ENCODE results near the gene HSF5. TPM values are rescaled to one million over a fixed set of nuclear protein-coding genes. Genes with fewer than 3 reads are reported as not detected.

Gene HSF5
- total RNA-seq, 1 donor from 2014 or later: not detected

GRCh38 chr17:58414596-58414997 is 73.6 kb downstream of the HSF5 start:
- peak; percentile 52 for DNase-seq (ENCODE audit: low read depth)
- no peaks in the 10 kb centered on the region for H3K36me3 ChIP-seq (ENCODE audit: control insufficient read depth, insufficient read depth, low read length)
- no peak for FAIRE-seq
- peak overlapping the region; percentile 45 for H3K4me3 ChIP-seq (ENCODE audit: low read depth, low read length)
- TF ChIP-seq CTCF (IDR thresholded peaks at IDR 0.05; ENCODE audit: insufficient read depth, low read length, severe bottlenecking): no peak
- no peaks in the 10 kb centered on the region for H3K27me3 ChIP-seq (ENCODE audit: control insufficient read depth, insufficient read depth, low read length)

- FAIRE-seq (no peak), DNase-seq (ENCODE audit: low read depth) (peak; percentile 46)
- Histone ChIP-seq H3K36me3 (ENCODE audit: control insufficient read depth, insufficient read depth, low read length) (no peaks in the 10 kb centered on the region), H3K4me3 (ENCODE audit: low read depth, low read length) (peak overlapping the region; percentile 45), H3K27me3 (ENCODE audit: control insufficient read depth, insufficient read depth, low read length) (no peaks in the 10 kb centered on the region)
- no peak for TF ChIP-seq CTCF (IDR thresholded peaks at IDR 0.05; ENCODE audit: insufficient read depth, low read length, severe bottlenecking)
Measured at GRCh38 chr17:58413684-58414083, 74.5 kb downstream of the HSF5 start.

DNA sequence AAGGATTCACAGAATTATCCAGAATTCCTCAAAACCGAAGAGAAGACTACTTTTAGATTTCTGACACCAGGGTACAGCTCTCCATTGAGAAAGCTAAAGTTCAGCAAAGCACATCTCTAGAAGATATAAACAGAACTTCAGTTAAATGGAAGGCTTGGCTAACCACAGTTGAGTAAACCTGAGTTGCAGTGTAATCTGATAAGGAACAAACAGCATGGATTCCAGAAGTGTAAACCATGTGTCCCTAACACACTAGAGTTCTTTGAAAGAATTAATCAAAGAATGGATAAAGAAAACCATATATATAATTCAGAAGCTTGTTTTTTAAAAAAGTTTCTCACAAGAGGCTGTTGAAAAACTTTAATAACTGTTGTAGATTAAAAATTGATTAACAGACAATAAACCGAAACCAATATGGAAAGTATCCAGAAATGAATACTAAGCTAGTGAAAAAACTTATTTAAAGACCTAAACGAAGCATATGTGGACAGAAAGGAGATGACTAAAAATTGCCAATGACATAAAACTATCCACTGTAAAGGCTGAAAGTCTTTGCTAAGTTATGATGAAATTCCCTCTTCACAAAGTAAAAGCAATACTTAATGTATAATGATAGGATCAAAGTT is 75.1 kb downstream of the HSF5 start:
- peak overlapping the region; percentile 45 for H3K4me3 ChIP-seq (ENCODE audit: low read depth, low read length)
- no peak for FAIRE-seq
- no peaks in the 10 kb centered on the region for H3K27me3 ChIP-seq (ENCODE audit: control insufficient read depth, insufficient read depth, low read length)
- DNase-seq (ENCODE audit: low read depth): peak; percentile 63
- no peaks in the 10 kb centered on the region for H3K36me3 ChIP-seq (ENCODE audit: control insufficient read depth, insufficient read depth, low read length)
- no peak for TF ChIP-seq CTCF (IDR thresholded peaks at IDR 0.05; ENCODE audit: insufficient read depth, low read length, severe bottlenecking)

GRCh38 chr17:58412064-58412703 is 76.0 kb downstream of the HSF5 start:
- H3K4me3 ChIP-seq (ENCODE audit: low read depth, low read length): no peak overlapping the region
- no peaks in the 10 kb centered on the region for H3K36me3 ChIP-seq (ENCODE audit: control insufficient read depth, insufficient read depth, low read length)
- H3K27me3 ChIP-seq (ENCODE audit: control insufficient read depth, insufficient read depth, low read length): no peaks in the 10 kb centered on the region
- no peak for DNase-seq (ENCODE audit: low read depth)
- TF ChIP-seq CTCF (IDR thresholded peaks at IDR 0.05; ENCODE audit: insufficient read depth, low read length, severe bottlenecking): no peak
- no peak for FAIRE-seq

DNA sequence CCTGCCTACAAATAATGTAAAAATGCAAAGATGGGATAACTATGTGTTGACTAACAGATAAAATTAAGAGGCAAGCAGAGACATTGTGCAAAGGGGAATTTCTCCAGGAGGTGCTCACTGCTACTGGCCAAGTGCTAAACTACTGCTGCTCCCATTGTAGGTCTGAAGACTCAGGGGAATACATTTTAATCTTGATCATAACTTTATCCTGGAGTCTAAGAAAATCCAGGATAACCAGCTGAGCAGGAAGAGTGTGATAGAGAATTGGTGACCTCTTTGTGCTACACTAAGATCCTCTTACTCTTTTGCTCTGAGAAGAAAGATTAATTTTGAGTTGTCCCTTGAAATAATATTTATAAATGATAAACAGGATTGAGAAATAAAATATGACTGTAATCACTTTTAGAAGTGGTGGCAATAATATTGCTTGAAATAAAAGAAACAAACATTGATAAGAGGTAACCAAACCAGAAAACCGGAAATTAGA is 76.8 kb downstream of the HSF5 start:
- no peak for TF ChIP-seq CTCF (IDR thresholded peaks at IDR 0.05; ENCODE audit: insufficient read depth, low read length, severe bottlenecking)
- FAIRE-seq (no peak), DNase-seq (ENCODE audit: low read depth) (peak; percentile 78)
- Histone ChIP-seq H3K27me3 (ENCODE audit: control insufficient read depth, insufficient read depth, low read length) (no peaks in the 10 kb centered on the region), H3K4me3 (ENCODE audit: low read depth, low read length) (peak overlapping the region; percentile 4), H3K36me3 (ENCODE audit: control insufficient read depth, insufficient read depth, low read length) (no peaks in the 10 kb centered on the region)
